ENCODE results near the gene SCARF1.

DNA sequence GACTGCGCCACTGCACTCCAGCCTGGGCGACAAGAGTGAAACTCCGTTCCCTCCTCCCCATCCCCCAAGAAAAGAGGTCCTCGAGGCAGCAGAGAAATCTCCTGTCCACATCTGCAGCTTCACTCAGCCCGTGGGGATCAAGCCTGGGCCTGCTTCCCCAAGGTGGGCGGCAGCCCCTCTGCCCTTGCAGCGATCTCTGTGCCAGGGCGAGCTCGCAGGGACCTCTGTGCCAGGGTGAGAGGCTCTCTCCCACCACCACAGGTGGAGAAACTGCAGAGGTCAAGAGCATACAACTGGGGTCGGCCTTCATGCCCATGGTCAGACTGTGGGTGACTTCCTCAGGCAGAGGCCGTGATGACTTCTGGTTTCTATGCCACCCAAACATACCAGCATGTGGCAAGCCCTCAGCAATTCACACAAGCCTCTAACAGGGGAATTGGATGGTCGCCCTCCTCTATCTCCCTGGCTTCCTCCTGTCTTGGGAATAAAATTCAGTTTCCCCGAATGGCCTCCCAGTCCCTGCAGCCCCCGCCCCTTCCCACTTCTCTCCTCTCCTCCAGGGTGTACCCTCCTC lies 22.4 kb downstream of the SCARF1 start:
- TF ChIP-seq CTCF (IDR thresholded peaks at IDR 0.05): no peak
- TF ChIP-seq POLR2A (IDR thresholded peaks at IDR 0.05): no peak

Measured in ovary (tissue), 3 donors.